Esophagus muscularis mucosa (tissue), 4 donors: Measurements from ENCODE around the gene VWA5B1. TPM values are rescaled to one million over a fixed set of nuclear protein-coding genes. Genes with fewer than 3 reads are reported as not detected.

ENCODE experiments used
- DNase-seq: peaks from one replicate; pipeline ENCODE4 v3.0.0-alpha.2; 2017; ENCODE audit errors: extremely low spot score
- H3K27ac ChIP-seq, 4 donors: fragments of 200-600 bp; sonication (generic); replicated peaks in 1 of 4; 1 replicate in 3 of 4; 2 replicates in 1 of 4; pipeline ENCODE4 v1.5.1; 2016 to 2019; ENCODE audit warnings: mild to moderate bottlenecking in 1 of 4
- H3K27me3 ChIP-seq, 4 donors: fragments of 200-600 bp; sonication (generic); one replicate each; pipeline versions ENCODE4 v1.5.1 to v1.6.0; 2016 to 2019
- H3K36me3 ChIP-seq, 4 donors: fragments of 200-600 bp; sonication (generic); one replicate each; pipeline ENCODE4 v1.5.1; 2016 to 2019
- H3K4me1 ChIP-seq, 4 donors: fragments of 200-600 bp; sonication (generic); one replicate each; pipeline ENCODE4 v1.5.1; 2016 to 2019
- H3K4me3 ChIP-seq, 4 donors: fragments of 200-600 bp; sonication (generic); 1 replicate in 2 of 4; 2 replicates in 2 of 4; pipeline ENCODE4 v1.5.1; 2016 to 2019; ENCODE audit warnings: mild to moderate bottlenecking in 4 of 4, moderate library complexity in 1 of 4
- H3K9me3 ChIP-seq, 4 donors: fragments of 200-600 bp; sonication (generic); 1 replicate in 3 of 4; 2 replicates in 1 of 4; pipeline ENCODE4 v1.5.1; 2016 to 2019
- CTCF ChIP-seq, 3 experiments: fragments of 200-600 bp in 2 of 3; fragments of 450-650 bp in 1 of 3; sonication (generic) in 2 of 3; IDR thresholded peaks; one replicate each; pipeline ENCODE4 v1.5.1; 2017 to 2019; ENCODE audit warnings: antibody characterized with exemption in 3 of 3, mild to moderate bottlenecking in 2 of 3, moderate library complexity in 1 of 3
- EP300 ChIP-seq: sonication (generic); formaldehyde crosslinking; IDR thresholded peaks from one replicate; pipeline ENCODE4 v1.6.1; 2017; ENCODE audit warnings: antibody characterized with exemption
- POLR2A ChIP-seq: fragments of 450-650 bp; IDR thresholded peaks from one replicate; pipeline ENCODE4 v1.6.1; 2017; ENCODE audit warnings: antibody characterized with exemption, moderate library complexity, mild to moderate bottlenecking, low read depth
- POLR2AphosphoS5 ChIP-seq, 2 donors: sonication (generic); formaldehyde crosslinking; IDR thresholded peaks; one replicate each; pipeline ENCODE4 v1.6.1; 2017; ENCODE audit warnings: antibody characterized with exemption in 2 of 2
- WGBS: methylation state at CpG from one replicate; pipeline ENCODE4 v1.1.5; 2018; 5-methylcytosine and 5-hydroxymethylcytosine counted together
- intact Hi-C: fragments of 100-400 bp; cut with DNase I; formaldehyde crosslinking; loops from one replicate; pipeline ENCODE4 v1.15.1; 2023
- total RNA-seq, 4 donors: library from RNA; depleted of rRNA; stranded (reverse); fragments of >200 nt; gene quantifications; one replicate each; pipeline versions ENCODE4 v1.1.0 to v1.2.1, GENCODE V29; 2016

The VWA5B1 gene
- total RNA-seq, 4 donors from 2014 or later: under 0.01 TPM; not detected in 3

GRCh38 chr1:20379075-20379474 lies 88.4 kb downstream of the VWA5B1 start:
- no peak for DNase-seq
- Histone ChIP-seq H3K9me3 (no peaks in the 10 kb centered on the region), H3K27me3 (peaks cover 0 to 77% (median 0%) of the 10 kb centered on the region in 4 donors), H3K4me1 (no peaks in the 10 kb centered on the region), H3K4me3 (no peak overlapping the region), H3K36me3 (no peaks in the 10 kb centered on the region), H3K27ac (no peak overlapping the region)
- WGBS: 83% methylated on average over 6 of the region's 7 CpGs
- intact Hi-C loops: loop anchor here (10.0 kb wide), 1 partner anchor 164 kb away; no protein-coding TSS in a partner anchor
- TF ChIP-seq CTCF (IDR thresholded peaks at IDR 0.05) (no peak), EP300 (no peak), POLR2A (no peak), POLR2AphosphoS5 (IDR thresholded peaks at IDR 0.05) (no peak)

- H3K27me3 ChIP-seq: peaks cover 0 to 79% (median 2%) of the 10 kb centered on the region in 4 donors
- TF ChIP-seq POLR2A: no peak
- TF ChIP-seq CTCF (IDR thresholded peaks at IDR 0.05): no peak
- no peak for TF ChIP-seq EP300
- no peak for TF ChIP-seq POLR2AphosphoS5 (IDR thresholded peaks at IDR 0.05)
- no peaks in the 10 kb centered on the region for H3K4me1 ChIP-seq
- no peak for DNase-seq
- H3K4me3 ChIP-seq: no peak overlapping the region
- no peaks in the 10 kb centered on the region for H3K9me3 ChIP-seq
- no peaks in the 10 kb centered on the region for H3K36me3 ChIP-seq
- H3K27ac ChIP-seq: no peak overlapping the region
- WGBS: 89% methylated on average over 6 of the region's 6 CpGs
- intact Hi-C loops: no loop called here
Observed at GRCh38 chr1:20380175-20380574, 89.5 kb downstream of the VWA5B1 start.

GRCh38 chr1:20380616-20381035 lies 90.0 kb downstream of the VWA5B1 start:
- intact Hi-C loops: no loop called here
- DNase-seq: no peak
- H3K27me3 ChIP-seq: peaks cover 0 to 79% (median 2%) of the 10 kb centered on the region in 4 donors
- no peak overlapping the region for H3K4me3 ChIP-seq
- H3K27ac ChIP-seq: no peak overlapping the region
- H3K36me3 ChIP-seq: no peaks in the 10 kb centered on the region
- no peaks in the 10 kb centered on the region for H3K9me3 ChIP-seq
- TF ChIP-seq EP300: no peak
- no peak for TF ChIP-seq POLR2AphosphoS5 (IDR thresholded peaks at IDR 0.05)
- TF ChIP-seq CTCF (IDR thresholded peaks at IDR 0.05): no peak
- no peak for TF ChIP-seq POLR2A
- no peaks in the 10 kb centered on the region for H3K4me1 ChIP-seq
- 57% methylated on average over 11 of the region's 11 CpGs for WGBS

- WGBS: 100% methylated on average over 5 of the region's 5 CpGs
- Histone ChIP-seq H3K4me3 (no peak overlapping the region), H3K27me3 (peaks cover 0 to 79% (median 4%) of the 10 kb centered on the region in 4 donors), H3K27ac (no peak overlapping the region), H3K4me1 (no peaks in the 10 kb centered on the region), H3K36me3 (no peaks in the 10 kb centered on the region), H3K9me3 (no peaks in the 10 kb centered on the region)
- no peak for DNase-seq
- intact Hi-C loops: no loop called here
- TF ChIP-seq CTCF (IDR thresholded peaks at IDR 0.05) (no peak), POLR2A (no peak), POLR2AphosphoS5 (IDR thresholded peaks at IDR 0.05) (no peak), EP300 (no peak)
Observed at GRCh38 chr1:20381045-20381641, 90.5 kb downstream of the VWA5B1 start.

- Histone ChIP-seq H3K4me3 (no peak overlapping the region), H3K27me3 (peaks cover 0 to 79% (median 5%) of the 10 kb centered on the region in 4 donors), H3K9me3 (no peaks in the 10 kb centered on the region), H3K4me1 (no peaks in the 10 kb centered on the region), H3K36me3 (no peaks in the 10 kb centered on the region), H3K27ac (no peak overlapping the region)
- DNase-seq: no peak
- TF ChIP-seq POLR2A (no peak), POLR2AphosphoS5 (IDR thresholded peaks at IDR 0.05) (no peak), CTCF (IDR thresholded peaks at IDR 0.05) (no peak), EP300 (no peak)
- WGBS: 80% methylated on average over 2 of the region's 2 CpGs
- intact Hi-C loops: no loop called here
Observed at GRCh38 chr1:20381961-20382360, 91.3 kb downstream of the VWA5B1 start.
